ENCODE measurements around the gene EID2.

The EID2 gene

GRCh38 chr19:39494661-39495060, 45.3 kb downstream of the EID2 start:
- no peak for TF ChIP-seq CTCF (IDR thresholded peaks at IDR 0.05; ENCODE audit: low read depth, low read length, missing control alignments)
- H3K4me3 ChIP-seq (ENCODE audit: low read depth, low read length) = no peak overlapping the region
- in situ Hi-C loops (cut with HindIII; ENCODE audit: low sequenced_read_pairs) = no loop called here
- no peak for DNase-seq (ENCODE audit: low read depth)

GRCh38 chr19:39492788-39493187, 47.2 kb downstream of the EID2 start:
- in situ Hi-C loops (cut with HindIII; ENCODE audit: low sequenced_read_pairs) = no loop called here
- TF ChIP-seq CTCF (IDR thresholded peaks at IDR 0.05; ENCODE audit: low read depth, low read length, missing control alignments) = no peak
- H3K4me3 ChIP-seq (ENCODE audit: low read depth, low read length) = no peak overlapping the region
- DNase-seq (ENCODE audit: low read depth) = no peak

- TF ChIP-seq CTCF (IDR thresholded peaks at IDR 0.05; ENCODE audit: low read depth, low read length, missing control alignments) = no peak
- DNase-seq (ENCODE audit: low read depth) = no peak
- H3K4me3 ChIP-seq (ENCODE audit: low read depth, low read length) = no peak overlapping the region
- in situ Hi-C loops (cut with HindIII; ENCODE audit: low sequenced_read_pairs) = no loop called here
These were observed 47.7 kb downstream of the EID2 start for GRCh38 chr19:39492225-39492624.

- H3K4me3 ChIP-seq (ENCODE audit: low read depth, low read length) = no peak overlapping the region
- TF ChIP-seq CTCF (IDR thresholded peaks at IDR 0.05; ENCODE audit: low read depth, low read length, missing control alignments) = no peak
- no peak for DNase-seq (ENCODE audit: low read depth)
- in situ Hi-C loops (cut with HindIII; ENCODE audit: low sequenced_read_pairs) = no loop called here
These were observed 50.2 kb downstream of the EID2 start for GRCh38 chr19:39489756-39490155.
